ENCODE measurements around the gene PLPPR1. TPM values are rescaled to one million over a fixed set of nuclear protein-coding genes. Genes with fewer than 3 reads are reported as not detected.

The PLPPR1 gene
- total RNA-seq, 1 donor from 2014 or later, result 3.2 TPM

GRCh38 chr9:101201630-101202029 lies 173.1 kb downstream of the PLPPR1 start:
- TF ChIP-seq EZH2 (IDR thresholded peaks at IDR 0.05), result no peak
- H3K9me3 ChIP-seq (ENCODE audit: low read depth), result no peaks in the 10 kb centered on the region
- no peaks in the 10 kb centered on the region for H3K4me1 Mint-ChIP-seq
- H3K79me2 ChIP-seq (ENCODE audit: low read depth), result no peaks in the 10 kb centered on the region
- no peaks in the 10 kb centered on the region for H3F3A ChIP-seq (ENCODE audit: low read depth)
- H3K9ac ChIP-seq, result no peak overlapping the region
- no peak overlapping the region for H2AFZ ChIP-seq (replicated peaks)
- H3K4me3 ChIP-seq, result no peak overlapping the region
- no peak overlapping the region for H3K4me3 Mint-ChIP-seq
- DNase-seq (ENCODE audit: low spot score), result no peak
- H3K27ac ChIP-seq, result no peak overlapping the region
- H3K27me3 Mint-ChIP-seq (ENCODE audit: insufficient read depth, low read depth), result no peaks in the 10 kb centered on the region
- H3K27ac Mint-ChIP-seq, result no peak overlapping the region
- no peaks in the 10 kb centered on the region for H3K9me3 Mint-ChIP-seq
- no peak overlapping the region for H3K4me2 ChIP-seq
- H4K20me1 ChIP-seq (ENCODE audit: low read depth), result no peaks in the 10 kb centered on the region
- no peaks in the 10 kb centered on the region for H3K36me3 Mint-ChIP-seq
- no peaks in the 10 kb centered on the region for H3K36me3 ChIP-seq
- H3K27me3 ChIP-seq, result no peaks in the 10 kb centered on the region
- H3K4me1 ChIP-seq, result no peaks in the 10 kb centered on the region

GRCh38 chr9:101209670-101210069 lies 181.1 kb downstream of the PLPPR1 start:
- Histone ChIP-seq H3K9me3 (ENCODE audit: low read depth) (no peaks in the 10 kb centered on the region), H3K79me2 (ENCODE audit: low read depth) (no peaks in the 10 kb centered on the region), H3K9ac (no peak overlapping the region), H3K27me3 (no peaks in the 10 kb centered on the region), H2AFZ (replicated peaks) (no peak overlapping the region), H3K36me3 (no peaks in the 10 kb centered on the region), H3F3A (ENCODE audit: low read depth) (no peaks in the 10 kb centered on the region), H3K4me2 (no peak overlapping the region), H3K4me1 (no peaks in the 10 kb centered on the region), H3K4me3 (no peak overlapping the region), H3K27ac (no peak overlapping the region), H4K20me1 (ENCODE audit: low read depth) (no peaks in the 10 kb centered on the region)
- Mint-ChIP-seq H3K9me3 (no peaks in the 10 kb centered on the region), H3K27ac (no peak overlapping the region), H3K4me1 (peaks cover 3% of the 10 kb centered on the region), H3K36me3 (no peaks in the 10 kb centered on the region), H3K4me3 (no peak overlapping the region), H3K27me3 (ENCODE audit: insufficient read depth, low read depth) (no peaks in the 10 kb centered on the region)
- TF ChIP-seq CTCF (IDR thresholded peaks at IDR 0.05) (no peak), EZH2 (IDR thresholded peaks at IDR 0.05) (no peak), EZH2phosphoT487 (IDR thresholded peaks at IDR 0.05) (no peak)
- no peak for DNase-seq (ENCODE audit: low spot score)

- Histone ChIP-seq H3K9me3 (ENCODE audit: low read depth) (no peaks in the 10 kb centered on the region), H2AFZ (replicated peaks) (no peak overlapping the region), H3K9ac (no peak overlapping the region), H3K4me3 (no peak overlapping the region), H3K4me1 (no peaks in the 10 kb centered on the region), H4K20me1 (ENCODE audit: low read depth) (no peaks in the 10 kb centered on the region), H3K4me2 (no peak overlapping the region), H3K27me3 (no peaks in the 10 kb centered on the region), H3K36me3 (no peaks in the 10 kb centered on the region), H3K27ac (no peak overlapping the region), H3K79me2 (ENCODE audit: low read depth) (no peaks in the 10 kb centered on the region), H3F3A (ENCODE audit: low read depth) (no peaks in the 10 kb centered on the region)
- TF ChIP-seq EZH2 (IDR thresholded peaks at IDR 0.05), result no peak
- no peak for TF ChIP-seq CTCF (IDR thresholded peaks at IDR 0.05)
- TF ChIP-seq EZH2phosphoT487 (IDR thresholded peaks at IDR 0.05), result no peak
- no peaks in the 10 kb centered on the region for H3K36me3 Mint-ChIP-seq
- no peak for DNase-seq (ENCODE audit: low spot score)
- peaks cover 3% of the 10 kb centered on the region for H3K4me1 Mint-ChIP-seq
- H3K4me3 Mint-ChIP-seq, result no peak overlapping the region
- no peaks in the 10 kb centered on the region for H3K9me3 Mint-ChIP-seq
- no peak overlapping the region for H3K27ac Mint-ChIP-seq
- H3K27me3 Mint-ChIP-seq (ENCODE audit: insufficient read depth, low read depth), result no peaks in the 10 kb centered on the region
Measured at GRCh38 chr9:101212661-101213060, 184.1 kb downstream of the PLPPR1 start.

GRCh38 chr9:101219030-101219429 lies 190.5 kb downstream of the PLPPR1 start:
- Mint-ChIP-seq H3K36me3 (no peaks in the 10 kb centered on the region), H3K27me3 (ENCODE audit: insufficient read depth, low read depth) (peaks cover 3% of the 10 kb centered on the region), H3K4me3 (no peak overlapping the region), H3K9me3 (no peaks in the 10 kb centered on the region), H3K4me1 (no peaks in the 10 kb centered on the region), H3K27ac (no peak overlapping the region)
- Histone ChIP-seq H3K27me3 (no peaks in the 10 kb centered on the region), H3K9me3 (ENCODE audit: low read depth) (no peaks in the 10 kb centered on the region), H3K79me2 (ENCODE audit: low read depth) (no peaks in the 10 kb centered on the region), H4K20me1 (ENCODE audit: low read depth) (no peaks in the 10 kb centered on the region), H3K4me1 (no peaks in the 10 kb centered on the region), H3K36me3 (no peaks in the 10 kb centered on the region), H3F3A (ENCODE audit: low read depth) (no peaks in the 10 kb centered on the region), H3K27ac (no peak overlapping the region), H3K4me3 (no peak overlapping the region), H2AFZ (replicated peaks) (no peak overlapping the region), H3K4me2 (no peak overlapping the region), H3K9ac (no peak overlapping the region)
- DNase-seq (ENCODE audit: low spot score), result no peak
- no peak for TF ChIP-seq EZH2phosphoT487 (IDR thresholded peaks at IDR 0.05)
- TF ChIP-seq CTCF (IDR thresholded peaks at IDR 0.05), result no peak
- no peak for TF ChIP-seq EZH2 (IDR thresholded peaks at IDR 0.05)

All from neural progenitor cell (in vitro differentiated cells).